ENCODE results near the gene ESRRB. TPM values are rescaled to one million over a fixed set of nuclear protein-coding genes. Genes with fewer than 3 reads are reported as not detected.

ESRRB gene
- total and polyA plus RNA-seq, 2 experiments from 2014 or later: 0.13 TPM; not detected in 1

- Histone ChIP-seq H3K27me3 (no peaks in the 10 kb centered on the region), H4K20me1 (ENCODE audit: insufficient read depth, poor library complexity, severe bottlenecking) (no peaks in the 10 kb centered on the region), H3K27ac (peak overlapping the region; percentile 69), H3K36me3 (replicated peaks; ENCODE audit: insufficient read depth, low read depth) (no peaks in the 10 kb centered on the region), H3K4me2 (no peak overlapping the region), H3K9me3 (ENCODE audit: low read depth) (no peaks in the 10 kb centered on the region), H3K9me2 (replicated peaks; ENCODE audit: insufficient read depth) (no peaks in the 10 kb centered on the region), H3K4me1 (ENCODE audit: insufficient read depth) (peaks cover 3% of the 10 kb centered on the region), H2AFZ (no peak overlapping the region), H3K79me2 (no peaks in the 10 kb centered on the region), H3K4me3 (no peak overlapping the region)
- peak; percentile 36 for DNase-seq (ENCODE audit: low spot score)
- 67% methylated on average over 8 of the region's 8 CpGs for WGBS (ENCODE audit: low lambda C conversion rate, missing lambda C conversion rate)
- TF ChIP-seq EZH2 (IDR thresholded peaks at IDR 0.05; ENCODE audit: borderline replicate concordance) (no peak), EZH2phosphoT487 (IDR thresholded peaks at IDR 0.05; ENCODE audit: low read depth, severe bottlenecking, unreplicated experiment) (no peak), CTCF (IDR thresholded peaks at IDR 0.05; ENCODE audit: poor library complexity) (no peak)
Measured at GRCh38 chr14:76467711-76468155, 91.8 kb downstream of the ESRRB start.

GRCh38 chr14:76472199-76472723 lies 96.3 kb downstream of the ESRRB start:
- Histone ChIP-seq H3K79me2 (no peaks in the 10 kb centered on the region), H3K4me3 (no peak overlapping the region), H4K20me1 (ENCODE audit: insufficient read depth, poor library complexity, severe bottlenecking) (no peaks in the 10 kb centered on the region), H3K27me3 (no peaks in the 10 kb centered on the region), H3K36me3 (replicated peaks; ENCODE audit: insufficient read depth, low read depth) (no peaks in the 10 kb centered on the region), H3K9me3 (ENCODE audit: low read depth) (no peaks in the 10 kb centered on the region), H3K9me2 (replicated peaks; ENCODE audit: insufficient read depth) (no peaks in the 10 kb centered on the region), H2AFZ (no peak overlapping the region), H3K4me1 (ENCODE audit: insufficient read depth) (peaks cover 6% of the 10 kb centered on the region), H3K4me2 (no peak overlapping the region), H3K27ac (no peak overlapping the region)
- TF ChIP-seq EZH2 (IDR thresholded peaks at IDR 0.05; ENCODE audit: borderline replicate concordance) (no peak), CTCF (IDR thresholded peaks at IDR 0.05; ENCODE audit: poor library complexity) (no peak), EZH2phosphoT487 (IDR thresholded peaks at IDR 0.05; ENCODE audit: low read depth, severe bottlenecking, unreplicated experiment) (no peak)
- WGBS (ENCODE audit: low lambda C conversion rate, missing lambda C conversion rate): 90% methylated on average over 5 of the region's 5 CpGs
- DNase-seq (ENCODE audit: low spot score): no peak

GRCh38 chr14:76473481-76474263 lies 97.7 kb downstream of the ESRRB start:
- peaks cover 3% of the 10 kb centered on the region for H3K4me1 ChIP-seq (ENCODE audit: insufficient read depth)
- WGBS (ENCODE audit: low lambda C conversion rate, missing lambda C conversion rate): 48% methylated on average over 17 of the region's 17 CpGs
- no peaks in the 10 kb centered on the region for H4K20me1 ChIP-seq (ENCODE audit: insufficient read depth, poor library complexity, severe bottlenecking)
- H2AFZ ChIP-seq: no peak overlapping the region
- no peak overlapping the region for H3K4me2 ChIP-seq
- no peaks in the 10 kb centered on the region for H3K9me3 ChIP-seq (ENCODE audit: low read depth)
- H3K9me2 ChIP-seq (replicated peaks; ENCODE audit: insufficient read depth): no peaks in the 10 kb centered on the region
- TF ChIP-seq CTCF (IDR thresholded peaks at IDR 0.05; ENCODE audit: poor library complexity): peak; percentile 6
- TF ChIP-seq EZH2 (IDR thresholded peaks at IDR 0.05; ENCODE audit: borderline replicate concordance): no peak
- H3K27me3 ChIP-seq: no peaks in the 10 kb centered on the region
- DNase-seq (ENCODE audit: low spot score): no peak
- H3K36me3 ChIP-seq (replicated peaks; ENCODE audit: insufficient read depth, low read depth): no peaks in the 10 kb centered on the region
- H3K4me3 ChIP-seq: no peak overlapping the region
- no peaks in the 10 kb centered on the region for H3K79me2 ChIP-seq
- no peak overlapping the region for H3K27ac ChIP-seq
